Mesothelial cell of epicardium (in vitro differentiated cells): Measurements from ENCODE around the gene LBX2. TPM values are rescaled to one million over a fixed set of nuclear protein-coding genes. Genes with fewer than 3 reads are reported as not detected.

Experiments
- DNase-seq, 2 experiments: peaks; one replicate each; pipeline ENCODE4 v3.0.0; 2021; ENCODE audit warnings: low spot score in 2 of 2; ENCODE audit not compliant: unreplicated experiment in 2 of 2
- H3K27ac Mint-ChIP-seq: 2 replicates; pipeline ENCODE4 v1.8.0; 2021; ENCODE audit warnings: mixed read lengths
- H3K27me3 Mint-ChIP-seq: 2 replicates; pipeline ENCODE4 v1.8.0; 2021; ENCODE audit warnings: low read depth, mixed read lengths
- H3K36me3 Mint-ChIP-seq: 2 replicates; pipeline ENCODE4 v1.8.0; 2021; ENCODE audit warnings: mixed read lengths
- H3K4me1 Mint-ChIP-seq: 2 replicates; pipeline ENCODE4 v1.8.0; 2021; ENCODE audit warnings: mixed read lengths
- H3K4me3 Mint-ChIP-seq: 2 replicates; pipeline ENCODE4 v1.8.0; 2021; ENCODE audit warnings: mild to moderate bottlenecking, moderate library complexity, mixed read lengths
- H3K9me3 Mint-ChIP-seq: 2 replicates; pipeline ENCODE4 v1.8.0; 2021; ENCODE audit warnings: mixed read lengths
- CTCF ChIP-seq: fragments of 200-600 bp; sonication (generic); IDR thresholded peaks from one replicate; pipeline ENCODE4 v1.5.0; 2021; ENCODE audit warnings: antibody characterized with exemption; ENCODE audit not compliant: unreplicated experiment
- total RNA-seq: library from RNA; stranded (reverse); gene quantifications from 3 replicates; pipeline ENCODE4 v1.2.1, GENCODE V29; 2021

Gene LBX2
- total RNA-seq, 1 donor from 2014 or later, result 1.1 TPM

GRCh38 chr2:74515981-74516633 is 16.7 kb upstream of the LBX2 start:
- peaks cover 6% of the 10 kb centered on the region for H3K4me1 Mint-ChIP-seq
- H3K9me3 Mint-ChIP-seq, result no peaks in the 10 kb centered on the region
- H3K27ac Mint-ChIP-seq, result no peak overlapping the region
- no peak for TF ChIP-seq CTCF
- peak overlapping the region; percentile 47 for H3K4me3 Mint-ChIP-seq
- peak; percentile 40 to 62 for DNase-seq
- H3K36me3 Mint-ChIP-seq, result no peaks in the 10 kb centered on the region
- peaks cover 93% of the 10 kb centered on the region for H3K27me3 Mint-ChIP-seq

GRCh38 chr2:74515271-74515980 is 16.0 kb upstream of the LBX2 start:
- Mint-ChIP-seq H3K27ac (no peak overlapping the region), H3K9me3 (no peaks in the 10 kb centered on the region), H3K36me3 (no peaks in the 10 kb centered on the region), H3K4me1 (peaks cover 6% of the 10 kb centered on the region), H3K4me3 (peak overlapping the region; percentile 31), H3K27me3 (peaks cover 92% of the 10 kb centered on the region)
- no peak for DNase-seq
- TF ChIP-seq CTCF, result no peak

GRCh38 chr2:74514368-74515270 is 15.2 kb upstream of the LBX2 start, which contains the start of gene TLX2:
Gene TLX2 (plus strand): TSS chr2:74514450. CDS start chr2:74514807, 357 bp downstream.
- DNase-seq, result peak; percentile 30 to 42
- H3K27me3 Mint-ChIP-seq, result peaks cover 92% of the 10 kb centered on the region
- H3K9me3 Mint-ChIP-seq, result no peaks in the 10 kb centered on the region
- peak within 1 kb of the TSS; percentile 28 for H3K4me3 Mint-ChIP-seq
- H3K4me1 Mint-ChIP-seq, result peaks cover 6% of the 10 kb centered on the region
- no peak for TF ChIP-seq CTCF
- no peaks in the 10 kb centered on the region for H3K36me3 Mint-ChIP-seq
- no peak within 1 kb of the TSS for H3K27ac Mint-ChIP-seq

- Mint-ChIP-seq H3K27me3 (peaks cover 85% of the 10 kb centered on the region), H3K36me3 (no peaks in the 10 kb centered on the region), H3K9me3 (no peaks in the 10 kb centered on the region), H3K4me1 (peaks cover 6% of the 10 kb centered on the region), H3K27ac (no peak overlapping the region), H3K4me3 (no peak overlapping the region)
- TF ChIP-seq CTCF, result no peak
- no peak for DNase-seq
Observed at GRCh38 chr2:74513605-74514367, 14.4 kb upstream of the LBX2 start.
